Esophagus muscularis mucosa (tissue), 4 donors: ENCODE results near the gene HNRNPH1. TPM values are rescaled to one million over a fixed set of nuclear protein-coding genes. Genes with fewer than 3 reads are reported as not detected.

Experiments used
- DNase-seq: peaks from one replicate; pipeline ENCODE4 v3.0.0-alpha.2; 2017; ENCODE audit errors: extremely low spot score
- H3K27ac ChIP-seq, 4 donors: fragments of 200-600 bp; sonication (generic); replicated peaks in 1 of 4; 1 replicate in 3 of 4; 2 replicates in 1 of 4; pipeline ENCODE4 v1.5.1; 2016 to 2019; ENCODE audit warnings: mild to moderate bottlenecking in 1 of 4
- H3K27me3 ChIP-seq, 4 donors: fragments of 200-600 bp; sonication (generic); one replicate each; pipeline versions ENCODE4 v1.5.1 to v1.6.0; 2016 to 2019
- H3K36me3 ChIP-seq, 4 donors: fragments of 200-600 bp; sonication (generic); one replicate each; pipeline ENCODE4 v1.5.1; 2016 to 2019
- H3K4me1 ChIP-seq, 4 donors: fragments of 200-600 bp; sonication (generic); one replicate each; pipeline ENCODE4 v1.5.1; 2016 to 2019
- H3K4me3 ChIP-seq, 4 donors: fragments of 200-600 bp; sonication (generic); 1 replicate in 2 of 4; 2 replicates in 2 of 4; pipeline ENCODE4 v1.5.1; 2016 to 2019; ENCODE audit warnings: mild to moderate bottlenecking in 4 of 4, moderate library complexity in 1 of 4
- H3K9me3 ChIP-seq, 4 donors: fragments of 200-600 bp; sonication (generic); 1 replicate in 3 of 4; 2 replicates in 1 of 4; pipeline ENCODE4 v1.5.1; 2016 to 2019
- CTCF ChIP-seq, 3 experiments: fragments of 200-600 bp in 2 of 3; fragments of 450-650 bp in 1 of 3; sonication (generic) in 2 of 3; IDR thresholded peaks; one replicate each; pipeline ENCODE4 v1.5.1; 2017 to 2019; ENCODE audit warnings: antibody characterized with exemption in 3 of 3, mild to moderate bottlenecking in 2 of 3, moderate library complexity in 1 of 3
- EP300 ChIP-seq: sonication (generic); formaldehyde crosslinking; IDR thresholded peaks from one replicate; pipeline ENCODE4 v1.6.1; 2017; ENCODE audit warnings: antibody characterized with exemption
- POLR2A ChIP-seq: fragments of 450-650 bp; IDR thresholded peaks from one replicate; pipeline ENCODE4 v1.6.1; 2017; ENCODE audit warnings: antibody characterized with exemption, moderate library complexity, mild to moderate bottlenecking, low read depth
- POLR2AphosphoS5 ChIP-seq, 2 donors: sonication (generic); formaldehyde crosslinking; IDR thresholded peaks; one replicate each; pipeline ENCODE4 v1.6.1; 2017; ENCODE audit warnings: antibody characterized with exemption in 2 of 2
- WGBS: methylation state at CpG from one replicate; pipeline ENCODE4 v1.1.5; 2018; 5-methylcytosine and 5-hydroxymethylcytosine counted together
- intact Hi-C: fragments of 100-400 bp; cut with DNase I; formaldehyde crosslinking; loops from one replicate; pipeline ENCODE4 v1.15.1; 2023
- total RNA-seq, 4 donors: library from RNA; depleted of rRNA; stranded (reverse); fragments of >200 nt; gene quantifications; one replicate each; pipeline versions ENCODE4 v1.1.0 to v1.2.1, GENCODE V29; 2016

Gene HNRNPH1
- total RNA-seq, 4 donors from 2014 or later, result 234 to 369 (median 244) TPM

GRCh38 chr5:179620293-179620692 lies 3.2 kb downstream of the HNRNPH1 start:
- H3K27ac ChIP-seq, result peak overlapping the region; percentile 97 to 100 (median 100)
- 2% methylated on average over 3 of the region's 3 CpGs for WGBS
- intact Hi-C loops, result loop anchor here (5.0 kb wide), 1 partner anchor 68 kb away; the partner anchor contains the start of gene RUFY1

GRCh38 chr5:179619776-179620175 lies 3.7 kb downstream of the HNRNPH1 start:
- peak overlapping the region; percentile 75 to 100 (median 98) for H3K4me3 ChIP-seq
- WGBS, result 7% methylated on average over 4 of the region's 4 CpGs
- no peaks in the 10 kb centered on the region for H3K27me3 ChIP-seq
- H3K27ac ChIP-seq, result peak overlapping the region; percentile 97 to 100 (median 100)
- peaks cover 54 to 78% (median 65%) of the 10 kb centered on the region in 4 donors for H3K36me3 ChIP-seq
- intact Hi-C loops, result loop anchor here (5.0 kb wide), 1 partner anchor 67 kb away; the partner anchor contains the start of gene RUFY1
- H3K9me3 ChIP-seq, result no peaks in the 10 kb centered on the region
- TF ChIP-seq POLR2A (no peak), CTCF (IDR thresholded peaks at IDR 0.05) (no peak), POLR2AphosphoS5 (IDR thresholded peaks at IDR 0.05) (no peak), EP300 (no peak)
- H3K4me1 ChIP-seq, result peaks cover 76 to 83% (median 80%) of the 10 kb centered on the region in 4 donors
- DNase-seq, result no peak

More at GRCh38 chr5:179620293-179620692, 3.2 kb downstream of the HNRNPH1 start:
- Histone ChIP-seq H3K9me3 (no peaks in the 10 kb centered on the region), H3K27me3 (no peaks in the 10 kb centered on the region), H3K36me3 (peaks cover 49 to 73% (median 60%) of the 10 kb centered on the region in 4 donors), H3K4me3 (peak overlapping the region; percentile 75 to 100 (median 98)), H3K4me1 (peaks cover 77 to 80% (median 79%) of the 10 kb centered on the region in 4 donors)
- no peak for TF ChIP-seq EP300
- TF ChIP-seq POLR2A, result no peak
- no peak for TF ChIP-seq POLR2AphosphoS5 (IDR thresholded peaks at IDR 0.05)
- no peak for DNase-seq

- WGBS, result 13% methylated on average over 6 of the region's 6 CpGs
- intact Hi-C loops, result no loop called here
- Histone ChIP-seq H3K27me3 (no peaks in the 10 kb centered on the region), H3K4me1 (peaks cover 68 to 83% (median 77%) of the 10 kb centered on the region in 4 donors), H3K27ac (peak overlapping the region in 3 of 4 donors; percentile 3 to 100 (median 14)), H3K9me3 (no peaks in the 10 kb centered on the region), H3K36me3 (peaks cover 61 to 85% (median 72%) of the 10 kb centered on the region in 4 donors), H3K4me3 (peak overlapping the region; percentile 75 to 100 (median 98))
- no peak for DNase-seq
- TF ChIP-seq POLR2AphosphoS5 (IDR thresholded peaks at IDR 0.05), result no peak
- TF ChIP-seq EP300, result no peak
- TF ChIP-seq POLR2A, result no peak
- TF ChIP-seq CTCF (IDR thresholded peaks at IDR 0.05), result no peak
Measured at GRCh38 chr5:179618923-179619554, 4.4 kb downstream of the HNRNPH1 start.

- no peak overlapping the region for H3K4me3 ChIP-seq
- peaks cover 67 to 92% (median 88%) of the 10 kb centered on the region in 4 donors for H3K4me1 ChIP-seq
- peak overlapping the region in 2 of 4 donors; percentile 10 to 32 for H3K27ac ChIP-seq
- no peak for TF ChIP-seq POLR2AphosphoS5 (IDR thresholded peaks at IDR 0.05)
- TF ChIP-seq CTCF (IDR thresholded peaks at IDR 0.05), result no peak
- no peak for TF ChIP-seq POLR2A
- TF ChIP-seq EP300, result no peak
- WGBS, result 58% methylated on average over 7 of the region's 7 CpGs
- no peaks in the 10 kb centered on the region for H3K27me3 ChIP-seq
- no peak for DNase-seq
- H3K36me3 ChIP-seq, result peaks cover 72 to 96% (median 83%) of the 10 kb centered on the region in 4 donors
- intact Hi-C loops, result no loop called here
- no peaks in the 10 kb centered on the region for H3K9me3 ChIP-seq
Measured at GRCh38 chr5:179617930-179618329, 5.5 kb downstream of the HNRNPH1 start.

- no peak overlapping the region for H3K4me3 ChIP-seq
- H3K9me3 ChIP-seq, result no peaks in the 10 kb centered on the region
- peaks cover 76 to 99% (median 92%) of the 10 kb centered on the region in 4 donors for H3K36me3 ChIP-seq
- WGBS, result 75% methylated on average over 9 of the region's 9 CpGs
- DNase-seq, result no peak
- H3K27me3 ChIP-seq, result no peaks in the 10 kb centered on the region
- H3K4me1 ChIP-seq, result peaks cover 68 to 100% (median 94%) of the 10 kb centered on the region in 4 donors
- intact Hi-C loops, result no loop called here
- peak overlapping the region in 1 of 4 donors; percentile 17 for H3K27ac ChIP-seq
- TF ChIP-seq POLR2A (no peak), CTCF (IDR thresholded peaks at IDR 0.05) (no peak)
Measured at GRCh38 chr5:179616002-179616594, 7.4 kb downstream of the HNRNPH1 start.
